ENCODE data around the gene GUCY1A2.

DNA sequence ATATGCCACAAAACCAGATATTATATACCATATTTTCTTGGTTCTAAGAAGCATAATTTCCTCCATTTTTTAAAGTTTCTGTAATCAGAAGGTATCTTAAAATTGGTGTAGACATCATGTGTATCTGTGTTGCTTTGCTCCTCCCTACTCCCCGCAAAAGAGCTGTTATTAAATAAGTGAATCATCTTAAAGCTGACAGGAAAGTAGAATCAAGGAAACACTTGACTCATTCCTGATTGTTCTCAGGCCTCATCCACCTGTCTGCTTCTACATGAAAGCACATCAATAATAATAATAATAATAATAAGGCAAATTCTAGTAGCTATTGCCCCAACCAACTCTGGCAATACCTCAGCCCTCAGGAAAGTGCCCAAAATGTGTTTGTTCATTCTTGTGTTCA is 26.2 kb upstream of the GUCY1A2 start:
- TF ChIP-seq, protein P1, sequence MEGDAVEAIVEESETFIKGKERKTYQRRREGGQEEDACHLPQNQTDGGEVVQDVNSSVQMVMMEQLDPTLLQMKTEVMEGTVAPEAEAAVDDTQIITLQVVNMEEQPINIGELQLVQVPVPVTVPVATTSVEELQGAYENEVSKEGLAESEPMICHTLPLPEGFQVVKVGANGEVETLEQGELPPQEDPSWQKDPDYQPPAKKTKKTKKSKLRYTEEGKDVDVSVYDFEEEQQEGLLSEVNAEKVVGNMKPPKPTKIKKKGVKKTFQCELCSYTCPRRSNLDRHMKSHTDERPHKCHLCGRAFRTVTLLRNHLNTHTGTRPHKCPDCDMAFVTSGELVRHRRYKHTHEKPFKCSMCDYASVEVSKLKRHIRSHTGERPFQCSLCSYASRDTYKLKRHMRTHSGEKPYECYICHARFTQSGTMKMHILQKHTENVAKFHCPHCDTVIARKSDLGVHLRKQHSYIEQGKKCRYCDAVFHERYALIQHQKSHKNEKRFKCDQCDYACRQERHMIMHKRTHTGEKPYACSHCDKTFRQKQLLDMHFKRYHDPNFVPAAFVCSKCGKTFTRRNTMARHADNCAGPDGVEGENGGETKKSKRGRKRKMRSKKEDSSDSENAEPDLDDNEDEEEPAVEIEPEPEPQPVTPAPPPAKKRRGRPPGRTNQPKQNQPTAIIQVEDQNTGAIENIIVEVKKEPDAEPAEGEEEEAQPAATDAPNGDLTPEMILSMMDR (IDR thresholded peaks at IDR 0.05): no peak
- no peak for TF ChIP-seq POLR2A (IDR thresholded peaks at IDR 0.05)

All from uterus (tissue), 2 donors.